Measurements from ENCODE around the gene GIPR. TPM values are rescaled to one million over a fixed set of nuclear protein-coding genes. Genes with fewer than 3 reads are reported as not detected.

The GIPR gene
- total RNA-seq, 2 donors from 2014 or later = 10.8 to 14.6 TPM

DNA sequence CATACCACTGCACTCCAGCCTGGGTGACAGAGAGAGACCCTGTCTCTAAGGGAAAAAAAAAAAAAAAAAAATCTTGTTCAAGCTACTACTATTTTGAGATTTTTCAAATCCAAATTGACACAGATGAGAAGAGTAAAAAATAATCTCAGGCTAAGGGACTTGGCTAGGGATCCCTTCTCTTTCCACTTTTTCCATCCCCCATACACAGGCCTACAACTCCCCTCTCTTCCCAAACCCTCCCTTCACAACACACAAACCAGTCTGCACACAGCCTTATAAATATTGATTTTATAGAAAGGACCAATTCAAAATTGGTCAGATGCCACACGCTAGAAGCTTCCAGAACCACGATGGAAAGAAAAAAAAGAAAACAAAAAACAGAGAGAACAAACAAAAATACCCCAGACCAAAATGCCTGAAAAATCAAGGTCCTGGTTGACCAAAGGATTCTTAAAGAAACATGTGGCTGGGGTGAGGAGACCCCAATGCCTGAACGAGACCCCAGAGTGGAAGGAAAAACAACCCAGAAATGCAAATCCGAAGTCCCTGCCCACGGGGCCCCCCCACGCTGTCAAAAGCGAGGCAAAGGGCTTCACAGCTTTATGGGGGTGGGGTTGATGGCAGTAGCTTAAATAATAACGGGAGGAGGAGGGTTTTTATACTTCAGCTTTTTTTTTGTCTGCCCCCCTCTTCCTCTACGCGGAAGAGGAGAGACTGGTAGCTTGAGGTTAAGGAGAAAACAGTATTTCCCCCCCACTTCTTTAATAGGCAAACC, 42.5 kb downstream of the GIPR start:
- H3K27ac Mint-ChIP-seq = peak overlapping the region; percentile 52
- no peak overlapping the region for H3K27ac ChIP-seq (ENCODE audit: low read depth, low read length)

GRCh38 chr19:45711851-45712698, 44.1 kb downstream of the GIPR start:
- no peaks in the 10 kb centered on the region for H3K9me3 Mint-ChIP-seq
- DNase-seq = no peak
- H3K36me3 ChIP-seq (ENCODE audit: control insufficient read depth, insufficient read depth, low read length) = peaks cover 19% of the 10 kb centered on the region
- H3K36me3 Mint-ChIP-seq (ENCODE audit: low read depth) = peaks cover 26% of the 10 kb centered on the region
- H3K4me3 Mint-ChIP-seq = no peak overlapping the region
- no peak overlapping the region for H3K27ac ChIP-seq (ENCODE audit: low read depth, low read length)
- no peaks in the 10 kb centered on the region for H3K4me1 ChIP-seq (ENCODE audit: control insufficient read depth, insufficient read depth, low read length)
- H3K9ac ChIP-seq (ENCODE audit: extremely low read depth, low read length, poor library complexity, severe bottlenecking) = no peak overlapping the region
- H3K4me3 ChIP-seq (ENCODE audit: low read length) = no peak overlapping the region
- H3K27me3 Mint-ChIP-seq (ENCODE audit: insufficient read depth) = no peaks in the 10 kb centered on the region
- H3K27ac Mint-ChIP-seq = no peak overlapping the region
- peaks cover 16% of the 10 kb centered on the region for H3K4me1 Mint-ChIP-seq
- no peak for TF ChIP-seq CTCF (conservative IDR thresholded peaks at IDR 0.05)
- 96 to 97% methylated on average over 48 to 76 of the region's 76 CpGs for WGBS, 2 experiments (ENCODE audit: insufficient coverage in 1 of 2, insufficient read length in 1 of 2)
- no peaks in the 10 kb centered on the region for H3K27me3 ChIP-seq (ENCODE audit: control insufficient read depth, insufficient read depth, low read length, poor library complexity, severe bottlenecking)
- H3K9me3 ChIP-seq (ENCODE audit: control insufficient read depth, low read length) = no peaks in the 10 kb centered on the region

More for the DNA sequence above, 42.5 kb downstream of the GIPR start:
- no peak overlapping the region for H3K9ac ChIP-seq (ENCODE audit: extremely low read depth, low read length, poor library complexity, severe bottlenecking)
- Mint-ChIP-seq H3K27me3 (ENCODE audit: insufficient read depth) (no peaks in the 10 kb centered on the region), H3K4me1 (peaks cover 6% of the 10 kb centered on the region), H3K9me3 (no peaks in the 10 kb centered on the region), H3K36me3 (ENCODE audit: low read depth) (peaks cover 26% of the 10 kb centered on the region), H3K4me3 (no peak overlapping the region)
- no peaks in the 10 kb centered on the region for H3K9me3 ChIP-seq (ENCODE audit: control insufficient read depth, low read length)
- no peak overlapping the region for H3K4me3 ChIP-seq (ENCODE audit: low read length)
- H3K36me3 ChIP-seq (ENCODE audit: control insufficient read depth, insufficient read depth, low read length) = peaks cover 19% of the 10 kb centered on the region
- DNase-seq = no peak
- no peaks in the 10 kb centered on the region for H3K27me3 ChIP-seq (ENCODE audit: control insufficient read depth, insufficient read depth, low read length, poor library complexity, severe bottlenecking)
- H3K4me1 ChIP-seq (ENCODE audit: control insufficient read depth, insufficient read depth, low read length) = no peaks in the 10 kb centered on the region
- no peak for TF ChIP-seq CTCF (conservative IDR thresholded peaks at IDR 0.05)
- WGBS, 2 experiments (ENCODE audit: insufficient coverage in 1 of 2, insufficient read length in 1 of 2) = 86 to 95% methylated on average over 1 to 7 of the region's 10 CpGs

DNA sequence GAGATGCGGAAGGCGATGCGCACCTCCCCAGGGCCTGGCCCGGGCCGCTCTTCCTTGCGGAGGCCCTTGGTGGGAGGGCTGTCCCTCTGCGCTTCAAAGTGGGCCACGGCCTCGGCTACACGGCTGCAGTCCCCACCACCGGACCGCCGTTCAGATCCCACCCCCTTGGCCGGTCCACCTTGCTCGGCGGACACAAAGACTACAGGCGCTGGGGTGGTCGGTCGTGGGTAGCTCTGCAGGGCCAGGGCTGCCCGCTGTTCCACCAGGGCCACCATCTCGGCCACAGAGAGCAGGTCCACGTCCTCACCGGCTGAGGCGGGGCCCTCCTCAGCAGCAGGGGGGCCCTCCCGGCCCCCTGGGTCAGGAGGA, 44.7 kb downstream of the GIPR start:
- Mint-ChIP-seq H3K9me3 (no peaks in the 10 kb centered on the region), H3K4me1 (peaks cover 16% of the 10 kb centered on the region), H3K36me3 (ENCODE audit: low read depth) (peaks cover 26% of the 10 kb centered on the region), H3K27ac (no peak overlapping the region), H3K27me3 (ENCODE audit: insufficient read depth) (no peaks in the 10 kb centered on the region), H3K4me3 (no peak overlapping the region)
- DNase-seq = no peak
- WGBS, 2 experiments (ENCODE audit: insufficient coverage in 1 of 2, insufficient read length in 1 of 2) = 96 to 98% methylated on average over 18 to 25 of the region's 25 CpGs
- Histone ChIP-seq H3K4me3 (ENCODE audit: low read length) (no peak overlapping the region), H3K9ac (ENCODE audit: extremely low read depth, low read length, poor library complexity, severe bottlenecking) (no peak overlapping the region), H3K36me3 (ENCODE audit: control insufficient read depth, insufficient read depth, low read length) (peaks cover 19% of the 10 kb centered on the region), H3K4me1 (ENCODE audit: control insufficient read depth, insufficient read depth, low read length) (no peaks in the 10 kb centered on the region), H3K27me3 (ENCODE audit: control insufficient read depth, insufficient read depth, low read length, poor library complexity, severe bottlenecking) (no peaks in the 10 kb centered on the region), H3K27ac (ENCODE audit: low read depth, low read length) (no peak overlapping the region), H3K9me3 (ENCODE audit: control insufficient read depth, low read length) (no peaks in the 10 kb centered on the region)
- TF ChIP-seq CTCF (conservative IDR thresholded peaks at IDR 0.05) = no peak
